ENCODE results near the gene ZEB2.

ZEB2 gene

DNA sequence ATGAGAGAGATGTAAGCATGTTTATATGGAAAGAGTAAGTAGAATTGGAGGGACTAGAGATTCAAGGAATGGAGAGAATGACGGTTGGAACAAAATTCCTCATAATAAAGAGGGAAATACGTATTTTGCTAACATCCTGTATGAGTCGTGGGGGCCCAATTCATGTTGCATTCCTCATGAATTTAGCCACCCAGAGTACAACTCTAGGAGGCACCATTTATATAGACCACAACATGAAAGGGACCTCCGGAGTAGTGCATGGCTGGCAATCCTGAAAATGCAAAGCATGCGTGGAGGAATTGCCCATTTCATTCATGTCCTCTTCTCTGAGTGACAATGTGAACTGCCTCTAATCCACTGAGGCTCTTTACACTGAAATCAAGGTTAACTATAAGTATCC lies 168.2 kb downstream of the ZEB2 start:
- no peak for DNase-seq
- no peak for ATAC-seq

DNA sequence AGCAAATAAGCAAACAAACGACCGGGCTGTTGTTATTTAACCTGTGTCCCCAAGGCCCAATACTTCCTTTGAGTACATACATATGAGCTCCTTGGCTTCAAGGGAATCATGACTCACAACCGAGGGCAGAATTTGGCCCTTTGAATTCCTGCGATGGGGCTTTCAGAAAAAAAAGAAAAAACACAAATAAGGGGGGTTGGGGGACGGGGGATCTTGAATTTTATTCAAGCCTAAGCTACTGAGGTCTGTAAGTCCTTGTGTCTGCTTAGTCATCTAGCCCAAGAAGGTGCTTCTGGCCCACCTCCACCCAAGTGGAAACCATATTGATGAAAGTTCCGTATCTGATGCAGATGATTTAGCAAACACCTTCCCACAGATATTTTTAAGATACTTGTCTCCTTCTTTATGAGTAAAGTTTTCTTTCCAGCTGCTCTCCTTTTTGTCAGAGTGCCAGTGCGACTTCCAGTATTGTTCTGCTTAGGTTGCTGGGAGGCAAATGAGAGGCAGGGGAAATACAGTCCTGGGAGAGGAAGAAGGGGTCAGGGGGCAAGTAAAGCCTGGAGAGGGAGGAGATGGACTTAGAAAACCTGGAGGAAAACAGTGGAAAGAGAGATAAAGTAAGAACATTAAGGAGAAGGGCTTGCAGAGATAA lies 169.6 kb downstream of the ZEB2 start:
- peak; percentile 90 for ATAC-seq
- DNase-seq: peak; percentile 27

DNA sequence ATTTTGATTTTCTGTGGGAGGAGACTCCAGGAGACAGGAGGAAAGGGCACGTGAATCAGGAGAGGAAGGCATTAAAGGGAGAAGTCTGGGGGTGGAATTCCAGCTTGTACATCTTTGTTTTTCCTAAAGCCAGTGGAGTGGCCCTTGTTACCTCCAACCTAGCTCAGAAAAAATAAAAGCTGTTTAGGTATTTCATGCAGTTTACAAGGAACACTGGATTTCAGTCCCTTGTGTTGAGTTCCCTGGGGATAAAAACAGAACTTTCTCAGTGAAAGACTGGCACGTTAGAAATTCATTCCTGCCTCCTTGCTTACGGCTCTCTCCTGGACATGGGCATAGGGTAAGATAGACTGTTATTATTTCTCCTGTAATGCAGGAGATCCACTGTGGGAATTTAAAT lies 170.2 kb downstream of the ZEB2 start:
- no peak for ATAC-seq
- DNase-seq: no peak

DNA sequence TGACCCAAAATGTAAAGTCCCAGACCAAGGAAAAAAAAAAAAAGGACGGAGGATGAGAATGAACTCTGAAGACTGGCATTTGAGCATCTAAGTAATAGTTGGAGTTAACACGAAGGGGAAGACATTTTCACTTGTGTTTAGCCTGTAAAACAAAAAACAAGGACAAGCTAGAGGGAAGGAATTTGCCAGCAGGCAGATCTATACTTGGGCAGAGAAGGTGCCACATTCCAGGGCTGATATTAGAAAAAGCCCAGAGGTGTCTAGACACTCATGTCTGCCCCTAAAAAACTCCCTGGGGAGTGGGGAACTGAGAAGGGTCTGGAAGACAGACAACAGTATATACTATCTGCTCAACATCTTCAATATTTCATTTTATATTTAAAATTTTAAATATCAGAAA lies 171.1 kb downstream of the ZEB2 start:
- ATAC-seq: no peak
- no peak for DNase-seq

DNA sequence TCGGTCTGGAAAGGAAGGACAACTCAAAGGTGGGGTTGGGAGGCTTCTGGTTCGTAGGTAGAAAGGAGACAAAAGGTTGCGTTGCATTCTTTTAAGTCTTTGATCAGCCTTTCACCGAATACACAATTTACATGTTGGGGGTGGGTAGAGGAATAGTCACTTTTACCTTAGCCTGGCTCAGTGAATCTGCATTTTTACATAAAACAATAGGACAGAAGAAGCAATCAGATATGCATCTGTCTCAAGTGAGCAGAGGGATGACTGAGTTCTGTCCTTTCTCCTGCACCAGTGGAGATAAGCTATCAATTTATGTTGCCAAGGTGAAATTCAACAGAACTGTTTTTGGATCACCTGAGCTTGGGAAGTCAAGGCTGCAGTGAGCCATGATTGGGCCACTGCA lies 173.7 kb downstream of the ZEB2 start:
- no peak for ATAC-seq
- DNase-seq: no peak

DNA sequence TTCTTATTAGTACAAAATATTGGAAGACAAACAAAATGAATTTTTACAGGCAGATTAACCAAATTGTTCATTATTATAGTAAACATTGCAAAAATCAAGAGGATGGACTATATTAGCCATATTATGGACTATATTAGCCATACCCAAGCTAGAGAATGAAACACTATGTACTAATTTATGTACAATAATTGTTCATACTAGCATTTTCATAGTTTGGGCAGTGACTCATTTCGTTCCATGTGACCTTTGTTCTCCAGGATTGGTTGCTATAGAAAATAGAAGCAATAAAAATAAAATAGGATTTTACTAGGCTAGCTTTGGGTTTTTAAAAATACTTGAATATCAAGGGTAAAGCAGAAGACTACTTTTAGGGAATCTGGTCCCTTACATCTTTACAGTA lies 176.8 kb downstream of the ZEB2 start:
- DNase-seq (no peak), ATAC-seq (peak; percentile 45)

DNA sequence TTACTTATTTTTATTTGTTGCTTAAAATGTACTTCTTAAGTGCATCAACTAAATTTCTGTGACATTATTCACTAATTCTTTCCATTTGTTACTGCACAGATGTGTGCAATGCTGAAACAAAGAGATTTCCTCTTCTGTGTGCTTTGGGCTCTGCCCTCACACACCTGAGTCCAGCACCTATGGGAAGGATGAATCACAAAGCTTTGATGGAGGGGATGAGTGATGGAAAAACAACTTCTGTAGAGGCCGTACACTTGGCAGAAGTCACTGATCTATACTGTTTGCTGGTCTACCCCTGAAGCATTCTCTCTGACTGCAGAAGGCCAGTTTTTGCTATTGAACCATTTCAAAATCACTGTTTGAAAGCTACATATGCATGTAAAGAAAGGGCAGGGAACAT lies 178.4 kb downstream of the ZEB2 start:
- ATAC-seq (peak; percentile 91), DNase-seq (no peak)

DNA sequence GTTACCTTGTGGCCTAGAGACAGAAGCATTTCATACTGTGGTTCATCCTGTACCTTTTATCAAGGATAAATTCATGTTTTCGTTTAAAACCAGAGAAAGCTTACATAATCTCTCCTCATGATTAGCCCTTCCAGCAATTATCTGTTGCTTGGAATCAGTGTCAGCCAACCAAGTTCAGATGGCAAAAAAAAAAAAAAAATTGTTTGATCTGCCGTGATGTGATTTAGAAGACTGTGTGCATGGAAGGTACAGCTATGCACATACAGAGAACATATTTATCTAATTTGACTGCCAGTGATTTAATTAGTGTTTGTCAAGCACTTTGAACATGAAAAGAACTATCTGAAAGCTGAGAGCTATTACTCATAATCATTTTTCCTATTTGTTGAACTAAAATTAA lies 180.9 kb downstream of the ZEB2 start:
- DNase-seq (no peak), ATAC-seq (no peak)

DNA sequence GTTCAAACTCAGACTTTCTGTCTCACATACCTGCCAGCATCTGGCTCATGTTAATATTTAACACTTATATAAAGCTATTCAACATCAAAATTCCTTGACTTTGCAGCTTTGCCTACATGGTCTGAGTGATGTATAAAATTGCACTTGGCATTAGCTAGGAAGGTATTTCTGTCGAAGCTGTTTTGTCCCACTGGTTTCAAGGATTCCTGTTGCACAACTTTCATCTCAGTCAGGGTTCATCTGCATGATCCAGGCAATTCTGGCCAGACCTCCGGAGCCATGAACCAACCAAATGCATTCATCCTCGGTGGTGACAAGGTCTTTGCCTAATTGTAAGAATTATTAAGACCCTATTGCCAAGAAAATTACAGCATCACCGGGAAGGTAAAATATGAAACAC lies 185.4 kb downstream of the ZEB2 start:
- ATAC-seq (no peak), DNase-seq (no peak)

Data from stimulated activated naive CD8-positive, alpha-beta T cell treated with anti-CD3 and anti-CD28 coated beads, Interleukin-15, Interleukin-2, amounts not matched to agents 100 U/mL and 50 U/mL, for 24 hours (primary cell).